GM12878 (cell line): ENCODE data around the gene SWT1. TPM values are rescaled to one million over a fixed set of nuclear protein-coding genes. Genes with fewer than 3 reads are reported as not detected.

ENCODE experiments used
- ATAC-seq: fragments of 200-7000 bp; cut with Tn5 transposase; 3 replicates; pipeline ENCODE4 v1.9.1; 2020; ENCODE audit warnings: mild to moderate bottlenecking, moderate library complexity
- BruUV-seq: library from RNA; stranded (reverse); fragments of 400-500 nt; replicated peaks from 2 replicates; lab custom pipeline; 2021; lab: Mats Ljungman, UMichigan
- CTCF ChIA-PET: fragments of 300-600 bp; sonication (Branson Sonifier 250); formaldehyde crosslinking; extraction: SDS; loops from one replicate; lab custom pipeline; 2021; ENCODE audit warnings: inconsistent platforms; lab: Yijun Ruan, JAX
- POLR2A ChIA-PET: fragments of 350-600 bp; formaldehyde crosslinking; extraction: SDS; loops from one replicate; lab custom pipeline; 2021; ENCODE audit warnings: inconsistent platforms; lab: Charles Lee
- RAD21 ChIA-PET: fragments of 300-600 bp; sonication (Branson Sonifier 250); formaldehyde crosslinking; loops from one replicate; lab custom pipeline; 2023; ENCODE audit warnings: antibody characterized with exemption; ENCODE audit not compliant: unreplicated experiment; lab: Charles Lee
- SMC1A ChIA-PET: fragments of 300-600 bp; sonication (Branson Sonifier 250); formaldehyde crosslinking; loops from one replicate; lab custom pipeline; 2023; ENCODE audit not compliant: unreplicated experiment, uncharacterized antibody; lab: Charles Lee
- DNase-seq: peaks from one replicate; pipeline ENCODE4 v3.0.0-alpha.2; 2011; ENCODE audit warnings: low read depth, low spot score
- FAIRE-seq: peaks from 3 replicates; lab custom pipeline; 2011; peaks lifted over from hg19 to GRCh38; lab: Jason Lieb, UNC
- H2AFZ ChIP-seq: 2 replicates; pipeline ENCODE4 v1.6.0; 2011; ENCODE audit warnings: low read depth, low read length, control low read depth; ENCODE audit not compliant: control insufficient read depth
- H3K27ac ChIP-seq: 2 replicates; pipeline ENCODE4 v1.5.1; 2011; ENCODE audit warnings: control low read depth; ENCODE audit not compliant: control insufficient read depth, insufficient read depth
- H3K27me3 ChIP-seq, 2 experiments: replicated peaks in 1 of 2; 2 replicates each; pipeline versions ENCODE4 v1.6.0 to v1.6.1; 2011; ENCODE audit warnings: low read length in 1 of 2; ENCODE audit not compliant: control insufficient read depth in 2 of 2, insufficient read depth in 2 of 2
- H3K36me3 ChIP-seq, 2 experiments: 2 replicates each; pipeline ENCODE4 v1.5.1; 2011; ENCODE audit warnings: low read length in 1 of 2; ENCODE audit not compliant: control insufficient read depth in 2 of 2, insufficient read depth in 2 of 2
- H3K4me1 ChIP-seq: 2 replicates; pipeline ENCODE4 v1.6.1; 2011; ENCODE audit warnings: mild to moderate bottlenecking, low read length, moderate library complexity, mixed read lengths; ENCODE audit not compliant: control insufficient read depth, insufficient read depth
- H3K4me2 ChIP-seq: 2 replicates; pipeline ENCODE4 v1.6.0; 2011; ENCODE audit warnings: control low read depth; ENCODE audit not compliant: control insufficient read depth, insufficient read depth
- H3K4me3 ChIP-seq: fragments of 200-600 bp; sonication (generic); 2 replicates; pipeline ENCODE4 v1.5.1; 2016
- H3K79me2 ChIP-seq: 2 replicates; pipeline ENCODE4 v1.6.0; 2011; ENCODE audit warnings: low read length; ENCODE audit not compliant: control insufficient read depth, insufficient read depth
- H3K9ac ChIP-seq: 2 replicates; pipeline ENCODE4 v1.8.0; 2011; ENCODE audit warnings: low read length, control low read depth, mixed read lengths; ENCODE audit not compliant: control insufficient read depth, insufficient read depth
- H3K9me3 ChIP-seq: replicated peaks from 3 replicates; pipeline ENCODE4 v1.5.1; 2011; ENCODE audit warnings: mild to moderate bottlenecking, low read length; ENCODE audit not compliant: control insufficient read depth, insufficient read depth
- H4K20me1 ChIP-seq: 2 replicates; pipeline ENCODE4 v1.6.0; 2011; ENCODE audit not compliant: control insufficient read depth, insufficient read depth
- CHD4 ChIP-seq: fragments of 200-600 bp; sonication (generic); IDR thresholded peaks from 2 replicates; pipeline ENCODE4 v1.6.1; 2016; ENCODE audit warnings: mild to moderate bottlenecking
- EGR1 ChIP-seq, 2 experiments: IDR thresholded peaks; 1 replicate in 1 of 2; 2 replicates in 1 of 2; pipeline ENCODE4 v1.6.1; 2011 to 2012; ENCODE audit warnings: low read depth in 2 of 2, low read length in 2 of 2, borderline replicate concordance in 1 of 2, mild to moderate bottlenecking in 1 of 2, moderate library complexity in 1 of 2
- FOXK2 ChIP-seq: fragments of 450-650 bp; IDR thresholded peaks from 2 replicates; pipeline ENCODE4 v1.6.1; 2017; ENCODE audit warnings: mild to moderate bottlenecking, moderate library complexity
- KLF5 ChIP-seq: fragments of 450-650 bp; IDR thresholded peaks from 2 replicates; pipeline ENCODE4 v1.6.1; 2014; ENCODE audit warnings: mild to moderate bottlenecking; ENCODE audit not compliant: partially characterized antibody
- SIN3A ChIP-seq: IDR thresholded peaks from 2 replicates; pipeline ENCODE4 v1.6.1; 2012; ENCODE audit warnings: low read depth, low read length, improper control_type of control experiment
- WGBS: methylation state at CpG from one replicate; pipeline ENCODE4 v1.1.6; 2016; ENCODE audit warnings: low lambda C conversion rate; ENCODE audit not compliant: insufficient replicate concordance, insufficient coverage; ENCODE audit errors: missing lambda C conversion rate; 5-methylcytosine and 5-hydroxymethylcytosine counted together
- in situ Hi-C: fragments of 300-500 bp; cut with MboI; formaldehyde crosslinking; loops from 9 replicates; pipeline ENCODE4 v1.14.3; 2018; ENCODE audit warnings: mixed read lengths
- intact Hi-C: fragments of 100-400 bp; cut with micrococcal nuclease; formaldehyde crosslinking; loops from one replicate; pipeline ENCODE4 v1.14.2; 2022; ENCODE audit not compliant: unreplicated experiment
- polyA plus RNA-seq, 11 experiments: library from polyadenylated mRNA; depleted of rRNA in 4 of 11; unstranded in 6 of 11; stranded (reverse) in 5 of 11; fragments of >200 nt; fragmentation: Nextera tagmentation in 4 of 11; fragmentation: Illumina TruSeq in 1 of 11; extraction: Ambion mirVana in 4 of 11; extraction: Trizol in 1 of 11; gene quantifications; 1 replicate in 1 of 11; 2 replicates in 10 of 11; pipeline versions ENCODE4 v1.2.1 to v1.2.3, GENCODE V29; 2011 to 2016; ENCODE audit warnings: inconsistent platforms in 2 of 11, missing spikeins in 2 of 11, low read depth in 1 of 11
- total RNA-seq, 4 experiments: library from RNA; depleted of rRNA in 3 of 4; stranded (reverse); fragments of >200 nt in 3 of 4; fragmentation: Illumina TruSeq in 1 of 4; extraction: Trizol in 1 of 4; gene quantifications; 2 replicates each; pipeline versions ENCODE4 v1.2.1 to v1.2.3, GENCODE V29; 2013 to 2021
- TF ChIP-seq, protein P1 (sequence below): fragments of 450-650 bp; IDR thresholded peaks from 2 replicates; pipeline ENCODE4 v1.6.1; 2014; ENCODE audit warnings: mild to moderate bottlenecking
- TF ChIP-seq, protein P2 (sequence below), 3 experiments: IDR thresholded peaks in 2 of 3; conservative IDR thresholded peaks in 1 of 3; 2 replicates each; pipeline ENCODE4 v1.5.1; 2011; ENCODE audit warnings: low read depth in 3 of 3, low read length in 3 of 3, mild to moderate bottlenecking in 3 of 3, control low read depth in 2 of 3, moderate library complexity in 2 of 3, inconsistent platforms in 1 of 3, mixed read lengths in 1 of 3; ENCODE audit not compliant: control insufficient read depth in 2 of 3, insufficient read depth in 1 of 3; ENCODE audit errors: extremely low read depth in 1 of 3

SWT1 gene
- total and polyA plus RNA-seq, 10 of the 15 experiments (the other 5 are each of a cell fraction or from before 2014, with no cell fraction given) = 1.0 to 4.2 (median 2.6) TPM

DNA sequence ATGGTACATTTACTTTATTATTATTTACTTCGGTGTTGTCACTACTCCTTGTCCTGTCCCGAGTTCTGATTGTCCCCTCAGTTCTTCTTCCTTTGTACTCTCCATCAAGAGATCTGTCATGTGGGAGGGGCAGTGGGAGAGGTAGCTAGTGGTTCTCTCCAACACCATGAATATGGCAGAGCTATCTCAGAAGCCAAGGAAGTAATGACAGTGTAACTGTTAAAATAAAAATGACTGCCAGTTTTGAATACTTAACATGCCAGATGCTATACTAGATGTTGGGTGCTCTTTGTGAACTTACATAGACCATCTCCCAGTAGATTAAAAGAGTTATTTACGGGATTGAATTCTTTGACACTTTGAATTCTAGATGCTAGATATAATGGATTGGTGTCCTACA lies 131.5 kb downstream of the SWT1 start:
- Histone ChIP-seq H3K27ac (no peak overlapping the region), H3K9me3 (no peaks in the 10 kb centered on the region), H3K4me3 (no peak overlapping the region), H3K4me1 (no peaks in the 10 kb centered on the region), H3K36me3 (no peaks in the 10 kb centered on the region), H3K27me3 (no peaks in the 10 kb centered on the region), H3K79me2 (no peaks in the 10 kb centered on the region), H3K9ac (no peak overlapping the region), H2AFZ (no peak overlapping the region), H4K20me1 (no peaks in the 10 kb centered on the region), H3K4me2 (no peak overlapping the region)
- ATAC-seq = no peak
- 99% methylated on average over 3 of the region's 3 CpGs for WGBS
- ChIA-PET RAD21 (no interaction called here), SMC1A (interaction anchor here (1.6 kb wide), 1 partner anchor 13 kb away, joined by 5 read pairs; no protein-coding TSS in a partner anchor), POLR2A (no interaction called here), CTCF (interaction anchor here (1.0 kb wide), 1 partner anchor 308 kb away, joined by 3 read pairs; no protein-coding TSS in a partner anchor)
- FAIRE-seq = no peak
- intact Hi-C loops = no loop called here
- TF ChIP-seq KLF5 (no peak), EGR1 (IDR thresholded peaks at IDR 0.05; ENCODE audit: borderline replicate concordance in 1 of 2, low read depth in 2 of 2, low read length in 2 of 2) (no peak), FOXK2 (no peak), CHD4 (no peak), SIN3A (no peak)
- TF ChIP-seq, protein P1, sequence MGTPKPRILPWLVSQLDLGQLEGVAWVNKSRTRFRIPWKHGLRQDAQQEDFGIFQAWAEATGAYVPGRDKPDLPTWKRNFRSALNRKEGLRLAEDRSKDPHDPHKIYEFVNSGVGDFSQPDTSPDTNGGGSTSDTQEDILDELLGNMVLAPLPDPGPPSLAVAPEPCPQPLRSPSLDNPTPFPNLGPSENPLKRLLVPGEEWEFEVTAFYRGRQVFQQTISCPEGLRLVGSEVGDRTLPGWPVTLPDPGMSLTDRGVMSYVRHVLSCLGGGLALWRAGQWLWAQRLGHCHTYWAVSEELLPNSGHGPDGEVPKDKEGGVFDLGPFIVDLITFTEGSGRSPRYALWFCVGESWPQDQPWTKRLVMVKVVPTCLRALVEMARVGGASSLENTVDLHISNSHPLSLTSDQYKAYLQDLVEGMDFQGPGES = no peak
- TF ChIP-seq, protein P2, sequence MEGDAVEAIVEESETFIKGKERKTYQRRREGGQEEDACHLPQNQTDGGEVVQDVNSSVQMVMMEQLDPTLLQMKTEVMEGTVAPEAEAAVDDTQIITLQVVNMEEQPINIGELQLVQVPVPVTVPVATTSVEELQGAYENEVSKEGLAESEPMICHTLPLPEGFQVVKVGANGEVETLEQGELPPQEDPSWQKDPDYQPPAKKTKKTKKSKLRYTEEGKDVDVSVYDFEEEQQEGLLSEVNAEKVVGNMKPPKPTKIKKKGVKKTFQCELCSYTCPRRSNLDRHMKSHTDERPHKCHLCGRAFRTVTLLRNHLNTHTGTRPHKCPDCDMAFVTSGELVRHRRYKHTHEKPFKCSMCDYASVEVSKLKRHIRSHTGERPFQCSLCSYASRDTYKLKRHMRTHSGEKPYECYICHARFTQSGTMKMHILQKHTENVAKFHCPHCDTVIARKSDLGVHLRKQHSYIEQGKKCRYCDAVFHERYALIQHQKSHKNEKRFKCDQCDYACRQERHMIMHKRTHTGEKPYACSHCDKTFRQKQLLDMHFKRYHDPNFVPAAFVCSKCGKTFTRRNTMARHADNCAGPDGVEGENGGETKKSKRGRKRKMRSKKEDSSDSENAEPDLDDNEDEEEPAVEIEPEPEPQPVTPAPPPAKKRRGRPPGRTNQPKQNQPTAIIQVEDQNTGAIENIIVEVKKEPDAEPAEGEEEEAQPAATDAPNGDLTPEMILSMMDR (IDR thresholded peaks at IDR 0.05 in 2 of 3, conservative IDR thresholded peaks at IDR 0.05 in 1 of 3; ENCODE audit: control insufficient read depth in 2 of 3, extremely low read depth in 1 of 3, insufficient read depth in 1 of 3, low read depth in 3 of 3, low read length in 3 of 3) = no peak
- no peak for DNase-seq
- BruUV-seq = no TSS peak
- in situ Hi-C loops = no loop called here
